GM18909 (cell line): ENCODE measurements around the gene GRIK5.
"Not testable (repeated sequence)": the region's sequence is repeated elsewhere in the genome, so short reads cannot be mapped to it uniquely, and the experiment has no call there.

Experiments used
- ATAC-seq: cut with Tn5 transposase; IDR thresholded peaks from one replicate; pipeline ENCODE4 v1.9.1; 2021; ENCODE audit warnings: mild to moderate bottlenecking; ENCODE audit not compliant: unreplicated experiment, poor library complexity

Gene GRIK5

GRCh38 chr19:42069619-42070351 is at the start of gene GRIK5:
Gene GRIK5 (minus strand): TSS chr19:42070206. CDS start chr19:42065770, 4,436 bp downstream.
- no peak for ATAC-seq

GRCh38 chr19:42117076-42117475 is 47.1 kb upstream of the GRIK5 start:
- no peak for ATAC-seq

- ATAC-seq = no peak
These were observed 46.5 kb upstream of the GRIK5 start for GRCh38 chr19:42116308-42117075.

- no peak for ATAC-seq
These were observed 45.7 kb upstream of the GRIK5 start for GRCh38 chr19:42115705-42116104.

- no peak for ATAC-seq
These were observed 45.2 kb upstream of the GRIK5 start for GRCh38 chr19:42115219-42115618.

GRCh38 chr19:42114412-42114811 is 44.4 kb upstream of the GRIK5 start:
- peak; percentile 71 for ATAC-seq

- ATAC-seq = peak; percentile 64
These were observed 43.8 kb upstream of the GRIK5 start for GRCh38 chr19:42113641-42114348.

GRCh38 chr19:42111811-42112210 is 41.8 kb upstream of the GRIK5 start:
- no peak for ATAC-seq

GRCh38 chr19:42111384-42111783 is 41.4 kb upstream of the GRIK5 start:
- no peak for ATAC-seq

- no peak for ATAC-seq
These were observed 40.7 kb upstream of the GRIK5 start for GRCh38 chr19:42110658-42111057.

- ATAC-seq = no peak
These were observed 39.9 kb upstream of the GRIK5 start for GRCh38 chr19:42109896-42110295.

GRCh38 chr19:42108527-42109389 is 38.8 kb upstream of the GRIK5 start:
- ATAC-seq = peak; percentile 60

GRCh38 chr19:42105368-42105767 is 35.4 kb upstream of the GRIK5 start:
- ATAC-seq = no peak

- ATAC-seq = no peak
These were observed 32.9 kb upstream of the GRIK5 start for GRCh38 chr19:42102877-42103276.

- ATAC-seq = not testable (repeated sequence)
These were observed 30.2 kb upstream of the GRIK5 start for GRCh38 chr19:42100241-42100640.

GRCh38 chr19:42099336-42099925 is 29.4 kb upstream of the GRIK5 start:
- ATAC-seq = no peak

GRCh38 chr19:42098781-42099180 is 28.8 kb upstream of the GRIK5 start:
- ATAC-seq = no peak

GRCh38 chr19:42097461-42097860 is 27.5 kb upstream of the GRIK5 start:
- no peak for ATAC-seq

- no peak for ATAC-seq
These were observed 26.3 kb upstream of the GRIK5 start for GRCh38 chr19:42096255-42096837.
